ENCODE results near the gene ZNF219. TPM values are rescaled to one million over a fixed set of nuclear protein-coding genes. Genes with fewer than 3 reads are reported as not detected.

ZNF219 gene
- total and polyA plus RNA-seq, 2 of the 13 experiments (the other 11 are each of a cell fraction or from before 2014, with no cell fraction given), result 34.5 to 36.6 TPM

DNA sequence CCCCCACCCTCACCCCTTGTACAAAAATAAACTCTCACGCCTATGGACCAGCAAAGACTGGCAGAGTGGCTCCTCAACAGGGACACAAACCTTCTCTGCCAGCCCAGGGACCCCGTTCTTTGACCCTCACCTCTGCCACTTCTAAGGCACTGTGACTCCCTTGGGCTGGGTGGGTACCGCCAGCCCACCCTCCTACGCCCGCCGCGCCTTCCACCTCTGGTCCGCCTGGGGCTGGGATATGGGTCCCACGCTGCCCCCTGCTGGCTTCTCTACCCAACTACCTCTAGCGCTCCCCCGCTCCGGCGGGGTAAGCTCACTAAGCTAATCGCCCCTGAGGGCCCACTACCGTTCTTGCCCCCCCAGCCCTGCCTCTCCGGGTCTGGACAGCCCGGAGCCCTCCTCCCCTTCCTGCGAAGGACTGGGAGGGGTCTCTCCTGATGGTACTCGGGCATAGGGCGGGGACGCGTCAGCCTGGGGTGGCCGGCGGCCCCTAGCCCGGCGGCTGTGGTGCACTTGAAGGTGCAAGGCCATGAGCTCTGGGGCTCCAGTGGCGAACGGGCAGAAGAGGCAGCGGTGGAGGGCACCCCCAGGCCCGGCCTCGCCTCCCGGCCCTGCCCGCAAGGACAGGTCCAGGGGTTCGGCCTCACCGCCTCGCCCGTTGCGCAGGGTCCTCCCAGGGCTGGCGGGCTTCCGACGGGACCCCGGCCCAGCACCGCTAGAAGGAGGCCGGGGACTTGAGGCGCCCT lies 8.1 kb downstream of the ZNF219 start (continued):
- TF ChIP-seq MAF1 (CRISPR knock-in tag; IDR thresholded peaks at IDR 0.05; ENCODE audit: borderline replicate concordance) (no peak), ELF1 (CRISPR knock-in tag; IDR thresholded peaks at IDR 0.05) (no peak), DNMT1 (CRISPR knock-in tag; IDR thresholded peaks at IDR 0.05) (0 out of 2 replicates have a peak, but pooled peaks have one; percentile 28), ZMYM4 (CRISPR knock-in tag; IDR thresholded peaks at IDR 0.05) (peak; percentile 74; the same call in 1 of the 2 replicates), KDM4B (CRISPR knock-in tag; IDR thresholded peaks at IDR 0.05) (no peak), ZBTB8A (CRISPR knock-in tag; IDR thresholded peaks at IDR 0.05; ENCODE audit: borderline replicate concordance, low read depth) (no peak), ZNF317 (CRISPR knock-in tag; IDR thresholded peaks at IDR 0.05) (no peak), GZF1 (CRISPR knock-in tag; IDR thresholded peaks at IDR 0.05) (no peak), ZNF430 (CRISPR knock-in tag; IDR thresholded peaks at IDR 0.05) (no peak), ZNF138 (CRISPR knock-in tag; IDR thresholded peaks at IDR 0.05; ENCODE audit: low read depth) (no peak), ZNF781 (CRISPR knock-in tag; IDR thresholded peaks at IDR 0.05; ENCODE audit: borderline replicate concordance, not compliant biosample characterization) (no peak), ZNF3 (CRISPR knock-in tag; IDR thresholded peaks at IDR 0.05) (no peak), NR2F1 (CRISPR knock-in tag; IDR thresholded peaks at IDR 0.05) (no peak), ZNF484 (CRISPR knock-in tag; IDR thresholded peaks at IDR 0.05; ENCODE audit: borderline replicate concordance, low read depth) (no peak)
- TF ChIP-seq, protein P1, sequence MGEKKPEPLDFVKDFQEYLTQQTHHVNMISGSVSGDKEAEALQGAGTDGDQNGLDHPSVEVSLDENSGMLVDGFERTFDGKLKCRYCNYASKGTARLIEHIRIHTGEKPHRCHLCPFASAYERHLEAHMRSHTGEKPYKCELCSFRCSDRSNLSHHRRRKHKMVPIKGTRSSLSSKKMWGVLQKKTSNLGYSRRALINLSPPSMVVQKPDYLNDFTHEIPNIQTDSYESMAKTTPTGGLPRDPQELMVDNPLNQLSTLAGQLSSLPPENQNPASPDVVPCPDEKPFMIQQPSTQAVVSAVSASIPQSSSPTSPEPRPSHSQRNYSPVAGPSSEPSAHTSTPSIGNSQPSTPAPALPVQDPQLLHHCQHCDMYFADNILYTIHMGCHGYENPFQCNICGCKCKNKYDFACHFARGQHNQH (CRISPR knock-in tag; IDR thresholded peaks at IDR 0.05), result no peak
- TF ChIP-seq, protein P2, sequence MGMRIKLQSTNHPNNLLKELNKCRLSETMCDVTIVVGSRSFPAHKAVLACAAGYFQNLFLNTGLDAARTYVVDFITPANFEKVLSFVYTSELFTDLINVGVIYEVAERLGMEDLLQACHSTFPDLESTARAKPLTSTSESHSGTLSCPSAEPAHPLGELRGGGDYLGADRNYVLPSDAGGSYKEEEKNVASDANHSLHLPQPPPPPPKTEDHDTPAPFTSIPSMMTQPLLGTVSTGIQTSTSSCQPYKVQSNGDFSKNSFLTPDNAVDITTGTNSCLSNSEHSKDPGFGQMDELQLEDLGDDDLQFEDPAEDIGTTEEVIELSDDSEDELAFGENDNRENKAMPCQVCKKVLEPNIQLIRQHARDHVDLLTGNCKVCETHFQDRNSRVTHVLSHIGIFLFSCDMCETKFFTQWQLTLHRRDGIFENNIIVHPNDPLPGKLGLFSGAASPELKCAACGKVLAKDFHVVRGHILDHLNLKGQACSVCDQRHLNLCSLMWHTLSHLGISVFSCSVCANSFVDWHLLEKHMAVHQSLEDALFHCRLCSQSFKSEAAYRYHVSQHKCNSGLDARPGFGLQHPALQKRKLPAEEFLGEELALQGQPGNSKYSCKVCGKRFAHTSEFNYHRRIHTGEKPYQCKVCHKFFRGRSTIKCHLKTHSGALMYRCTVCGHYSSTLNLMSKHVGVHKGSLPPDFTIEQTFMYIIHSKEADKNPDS (CRISPR knock-in tag; IDR thresholded peaks at IDR 0.05), result 0 out of 2 replicates have a peak, but pooled peaks have one; percentile 50
- TF ChIP-seq, protein P3, sequence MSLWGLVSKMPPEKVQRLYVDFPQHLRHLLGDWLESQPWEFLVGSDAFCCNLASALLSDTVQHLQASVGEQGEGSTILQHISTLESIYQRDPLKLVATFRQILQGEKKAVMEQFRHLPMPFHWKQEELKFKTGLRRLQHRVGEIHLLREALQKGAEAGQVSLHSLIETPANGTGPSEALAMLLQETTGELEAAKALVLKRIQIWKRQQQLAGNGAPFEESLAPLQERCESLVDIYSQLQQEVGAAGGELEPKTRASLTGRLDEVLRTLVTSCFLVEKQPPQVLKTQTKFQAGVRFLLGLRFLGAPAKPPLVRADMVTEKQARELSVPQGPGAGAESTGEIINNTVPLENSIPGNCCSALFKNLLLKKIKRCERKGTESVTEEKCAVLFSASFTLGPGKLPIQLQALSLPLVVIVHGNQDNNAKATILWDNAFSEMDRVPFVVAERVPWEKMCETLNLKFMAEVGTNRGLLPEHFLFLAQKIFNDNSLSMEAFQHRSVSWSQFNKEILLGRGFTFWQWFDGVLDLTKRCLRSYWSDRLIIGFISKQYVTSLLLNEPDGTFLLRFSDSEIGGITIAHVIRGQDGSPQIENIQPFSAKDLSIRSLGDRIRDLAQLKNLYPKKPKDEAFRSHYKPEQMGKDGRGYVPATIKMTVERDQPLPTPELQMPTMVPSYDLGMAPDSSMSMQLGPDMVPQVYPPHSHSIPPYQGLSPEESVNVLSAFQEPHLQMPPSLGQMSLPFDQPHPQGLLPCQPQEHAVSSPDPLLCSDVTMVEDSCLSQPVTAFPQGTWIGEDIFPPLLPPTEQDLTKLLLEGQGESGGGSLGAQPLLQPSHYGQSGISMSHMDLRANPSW (CRISPR knock-in tag; IDR thresholded peaks at IDR 0.05; ENCODE audit: borderline replicate concordance), result no peak
- TF ChIP-seq, protein P4, sequence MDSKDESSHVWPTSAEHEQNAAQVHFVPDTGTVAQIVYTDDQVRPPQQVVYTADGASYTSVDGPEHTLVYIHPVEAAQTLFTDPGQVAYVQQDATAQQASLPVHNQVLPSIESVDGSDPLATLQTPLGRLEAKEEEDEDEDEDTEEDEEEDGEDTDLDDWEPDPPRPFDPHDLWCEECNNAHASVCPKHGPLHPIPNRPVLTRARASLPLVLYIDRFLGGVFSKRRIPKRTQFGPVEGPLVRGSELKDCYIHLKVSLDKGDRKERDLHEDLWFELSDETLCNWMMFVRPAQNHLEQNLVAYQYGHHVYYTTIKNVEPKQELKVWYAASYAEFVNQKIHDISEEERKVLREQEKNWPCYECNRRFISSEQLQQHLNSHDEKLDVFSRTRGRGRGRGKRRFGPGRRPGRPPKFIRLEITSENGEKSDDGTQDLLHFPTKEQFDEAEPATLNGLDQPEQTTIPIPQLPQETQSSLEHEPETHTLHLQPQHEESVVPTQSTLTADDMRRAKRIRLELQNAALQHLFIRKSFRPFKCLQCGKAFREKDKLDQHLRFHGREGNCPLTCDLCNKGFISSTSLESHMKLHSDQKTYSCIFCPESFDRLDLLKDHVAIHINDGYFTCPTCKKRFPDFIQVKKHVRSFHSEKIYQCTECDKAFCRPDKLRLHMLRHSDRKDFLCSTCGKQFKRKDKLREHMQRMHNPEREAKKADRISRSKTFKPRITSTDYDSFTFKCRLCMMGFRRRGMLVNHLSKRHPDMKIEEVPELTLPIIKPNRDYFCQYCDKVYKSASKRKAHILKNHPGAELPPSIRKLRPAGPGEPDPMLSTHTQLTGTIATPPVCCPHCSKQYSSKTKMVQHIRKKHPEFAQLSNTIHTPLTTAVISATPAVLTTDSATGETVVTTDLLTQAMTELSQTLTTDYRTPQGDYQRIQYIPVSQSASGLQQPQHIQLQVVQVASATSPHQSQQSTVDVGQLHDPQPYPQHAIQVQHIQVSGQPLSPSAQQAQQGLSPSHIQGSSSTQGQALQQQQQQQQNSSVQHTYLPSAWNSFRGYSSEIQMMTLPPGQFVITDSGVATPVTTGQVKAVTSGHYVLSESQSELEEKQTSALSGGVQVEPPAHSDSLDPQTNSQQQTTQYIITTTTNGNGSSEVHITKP (CRISPR knock-in tag; IDR thresholded peaks at IDR 0.05; ENCODE audit: low read depth), result no peak

All from HepG2 (cell line).